IPS-15b (cell line): ENCODE data around the gene DSTN.

Experiments used
- H3K27me3 ChIP-seq: one replicate; pipeline ENCODE4 v1.6.1; 2013; ENCODE audit warnings: low read length; ENCODE audit not compliant: control insufficient read depth, insufficient read depth
- H3K36me3 ChIP-seq: one replicate; pipeline ENCODE4 v1.6.1; 2013; ENCODE audit warnings: low read length; ENCODE audit not compliant: control insufficient read depth, insufficient read depth
- H3K4me1 ChIP-seq: one replicate; pipeline ENCODE4 v1.6.1; 2013; ENCODE audit warnings: mild to moderate bottlenecking, low read length; ENCODE audit not compliant: control insufficient read depth, insufficient read depth
- H3K4me3 ChIP-seq: one replicate; pipeline ENCODE4 v1.5.1; 2013; ENCODE audit warnings: low read depth, low read length
- H3K9ac ChIP-seq: one replicate; pipeline ENCODE4 v1.6.1; 2013; ENCODE audit warnings: low read depth, mild to moderate bottlenecking, low read length
- H3K9me3 ChIP-seq: one replicate; pipeline ENCODE4 v1.6.1; 2013; ENCODE audit warnings: mild to moderate bottlenecking, low read length; ENCODE audit not compliant: control insufficient read depth, insufficient read depth

Gene DSTN

DNA sequence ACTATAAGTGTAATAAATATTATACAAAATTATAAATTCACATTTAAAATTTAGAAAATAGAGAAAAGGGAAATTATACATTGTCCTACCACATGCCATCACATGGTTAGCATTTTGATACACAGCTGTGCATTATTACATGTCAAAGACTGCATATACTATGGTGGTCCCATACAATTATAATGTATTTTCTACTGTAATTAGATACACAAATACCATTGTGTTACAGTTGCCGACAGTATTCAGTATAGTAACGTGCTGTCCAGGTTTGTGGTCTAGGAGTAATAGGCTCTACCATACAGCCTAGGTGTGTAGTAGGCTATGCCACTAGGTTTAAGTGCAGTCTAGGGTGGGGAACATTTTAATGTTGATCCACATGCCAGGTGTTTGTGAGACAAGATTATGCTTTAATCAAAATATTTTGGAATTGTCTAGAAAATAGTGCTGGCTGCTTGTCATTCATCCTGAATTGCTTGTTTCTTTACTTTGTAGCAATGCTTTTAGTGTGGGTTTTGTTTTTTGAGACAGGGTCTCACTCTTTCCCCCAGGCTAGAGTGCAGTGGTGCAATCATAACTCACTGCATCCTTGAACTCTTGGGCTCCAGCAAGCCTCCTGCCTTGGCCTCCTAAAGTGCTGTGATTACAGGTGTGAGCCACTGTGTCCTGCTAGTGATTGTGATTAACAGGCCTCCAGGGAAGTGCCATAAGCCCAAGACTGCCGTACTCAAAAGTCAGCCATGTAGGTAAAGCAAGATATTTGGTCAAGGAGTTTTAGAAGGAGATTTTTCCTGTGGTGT is 39.0 kb downstream of the DSTN start:
- H3K36me3 ChIP-seq = peaks cover 7% of the 10 kb centered on the region
- no peak overlapping the region for H3K9ac ChIP-seq
- H3K9me3 ChIP-seq = no peaks in the 10 kb centered on the region
- H3K4me3 ChIP-seq = no peak overlapping the region
- H3K27me3 ChIP-seq = no peaks in the 10 kb centered on the region
- H3K4me1 ChIP-seq = peaks cover 2% of the 10 kb centered on the region

DNA sequence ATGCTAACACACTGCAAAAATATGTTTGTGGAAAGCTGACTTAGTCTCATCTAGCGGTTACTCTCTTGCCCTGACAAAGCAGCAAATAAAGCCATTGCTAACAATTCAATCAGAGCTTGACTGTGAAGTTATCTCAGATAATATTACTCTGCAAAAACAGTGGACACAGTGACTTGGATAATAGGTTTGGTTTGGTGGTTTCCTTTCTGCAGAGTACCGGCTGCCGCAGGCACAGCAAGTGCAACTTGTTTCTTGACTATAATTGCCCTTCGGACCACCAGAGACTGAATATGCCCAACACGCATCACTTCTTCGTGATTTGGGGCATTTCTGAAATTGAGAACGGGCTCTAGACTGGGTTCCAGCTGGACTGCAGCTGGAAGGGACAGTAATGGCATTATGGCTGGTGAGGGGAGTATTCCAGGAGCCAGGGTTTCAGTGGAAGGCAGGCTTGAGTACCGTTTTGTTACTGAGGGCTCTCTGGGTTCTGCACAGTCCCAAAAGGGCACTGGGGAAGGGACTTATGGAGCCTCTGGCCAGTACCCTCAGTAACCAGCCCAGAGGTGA is 40.0 kb downstream of the DSTN start:
- H3K9ac ChIP-seq = no peak overlapping the region

DNA sequence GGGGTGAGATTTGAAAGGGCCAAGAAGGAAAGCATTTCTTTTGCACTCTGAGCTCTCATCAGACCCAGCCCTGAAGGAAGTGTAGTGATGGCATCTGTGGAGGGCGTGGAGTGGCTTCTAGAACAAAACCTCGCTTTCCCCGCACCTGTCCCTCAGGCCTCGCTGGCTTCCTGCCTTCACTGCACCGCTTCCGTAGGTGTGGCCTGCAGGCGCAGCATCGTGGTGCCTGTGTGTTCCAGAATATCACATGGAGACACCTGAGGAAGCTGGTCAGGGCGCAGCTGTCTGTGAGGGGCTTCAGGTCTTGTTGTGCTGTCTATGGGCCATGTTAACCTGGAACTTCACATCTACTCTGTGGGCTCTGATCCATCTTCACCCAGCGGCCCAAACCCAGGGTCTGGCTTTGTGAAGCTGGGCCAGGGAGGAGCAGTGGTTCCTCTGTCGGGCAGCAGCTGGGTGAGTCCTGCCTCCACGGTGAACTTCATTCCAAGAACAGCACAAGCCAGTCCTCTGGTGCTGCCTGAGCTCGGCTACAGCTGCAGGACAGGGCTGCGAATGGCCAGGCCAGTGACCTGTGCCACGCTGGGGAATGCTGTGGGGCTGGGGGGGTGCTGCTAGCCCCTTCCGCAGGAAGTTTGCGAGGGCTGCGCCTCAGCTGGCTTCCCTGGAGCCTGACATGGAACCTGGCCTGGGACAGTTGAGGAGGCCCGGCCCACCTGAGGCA is 40.9 kb downstream of the DSTN start:
- Histone ChIP-seq H3K9me3 (no peaks in the 10 kb centered on the region), H3K27me3 (no peaks in the 10 kb centered on the region), H3K36me3 (peaks cover 22% of the 10 kb centered on the region), H3K4me1 (peaks cover 2% of the 10 kb centered on the region), H3K9ac (no peak overlapping the region), H3K4me3 (no peak overlapping the region)

More for the DNA sequence above, 40.0 kb downstream of the DSTN start:
- peaks cover 2% of the 10 kb centered on the region for H3K4me1 ChIP-seq
- H3K36me3 ChIP-seq = peaks cover 15% of the 10 kb centered on the region
- H3K9me3 ChIP-seq = no peaks in the 10 kb centered on the region
- no peak overlapping the region for H3K4me3 ChIP-seq
- no peaks in the 10 kb centered on the region for H3K27me3 ChIP-seq

DNA sequence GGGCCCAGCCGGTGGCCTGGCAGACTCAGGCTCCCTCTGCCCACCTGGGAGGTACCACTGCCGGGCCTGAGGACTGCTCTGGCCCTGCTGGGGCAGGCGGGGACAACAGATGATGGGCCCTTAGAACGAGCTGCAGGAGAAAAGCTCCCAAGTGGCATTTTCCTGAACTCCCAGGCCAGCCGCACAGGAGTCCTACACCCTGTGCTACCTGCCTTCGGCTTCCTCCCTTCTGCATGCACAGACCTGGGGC is 41.3 kb downstream of the DSTN start:
- H3K9me3 ChIP-seq = no peaks in the 10 kb centered on the region
- H3K9ac ChIP-seq = no peak overlapping the region
- H3K36me3 ChIP-seq = peaks cover 24% of the 10 kb centered on the region
- H3K4me1 ChIP-seq = peaks cover 2% of the 10 kb centered on the region
- H3K4me3 ChIP-seq = no peak overlapping the region
- no peaks in the 10 kb centered on the region for H3K27me3 ChIP-seq

DNA sequence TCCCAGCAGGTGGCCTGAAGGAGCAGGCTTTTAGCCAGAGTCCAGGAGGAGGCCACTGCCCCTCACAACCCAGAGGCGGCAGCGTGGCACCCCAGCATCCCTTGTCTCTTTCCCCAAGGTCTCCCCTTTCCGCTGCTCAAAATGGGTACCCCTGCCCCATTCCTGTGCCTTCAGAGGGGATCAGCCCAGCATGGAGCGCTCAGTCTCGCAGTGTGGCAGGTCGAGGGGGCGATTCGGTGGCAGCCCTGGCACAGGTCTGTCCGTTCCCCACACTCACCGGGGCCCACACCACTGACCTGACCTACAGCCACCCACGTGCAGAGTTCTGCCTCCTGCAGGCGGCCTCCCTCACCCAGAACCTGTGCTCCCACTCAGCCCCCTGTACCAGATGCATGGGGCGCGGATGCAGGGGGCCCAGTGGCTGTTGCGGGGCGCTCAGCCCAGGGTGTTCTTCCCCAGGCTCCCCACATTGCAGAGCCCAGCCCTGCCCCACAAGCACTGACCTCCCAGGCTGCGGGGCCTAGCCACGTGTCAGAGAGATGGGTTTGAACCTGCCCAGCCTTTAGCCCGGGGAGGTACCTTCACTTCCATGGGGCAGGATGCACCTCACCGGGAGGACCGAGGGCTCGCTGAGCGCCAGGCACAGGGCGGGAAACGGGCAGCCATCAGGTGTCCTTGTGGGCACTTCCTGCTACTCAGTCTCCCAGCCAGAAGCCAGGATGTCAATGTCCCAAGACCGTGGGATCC is 41.8 kb downstream of the DSTN start:
- Histone ChIP-seq H3K9ac (no peak overlapping the region), H3K27me3 (no peaks in the 10 kb centered on the region), H3K4me3 (no peak overlapping the region), H3K4me1 (peaks cover 2% of the 10 kb centered on the region), H3K9me3 (no peaks in the 10 kb centered on the region), H3K36me3 (peaks cover 24% of the 10 kb centered on the region)

DNA sequence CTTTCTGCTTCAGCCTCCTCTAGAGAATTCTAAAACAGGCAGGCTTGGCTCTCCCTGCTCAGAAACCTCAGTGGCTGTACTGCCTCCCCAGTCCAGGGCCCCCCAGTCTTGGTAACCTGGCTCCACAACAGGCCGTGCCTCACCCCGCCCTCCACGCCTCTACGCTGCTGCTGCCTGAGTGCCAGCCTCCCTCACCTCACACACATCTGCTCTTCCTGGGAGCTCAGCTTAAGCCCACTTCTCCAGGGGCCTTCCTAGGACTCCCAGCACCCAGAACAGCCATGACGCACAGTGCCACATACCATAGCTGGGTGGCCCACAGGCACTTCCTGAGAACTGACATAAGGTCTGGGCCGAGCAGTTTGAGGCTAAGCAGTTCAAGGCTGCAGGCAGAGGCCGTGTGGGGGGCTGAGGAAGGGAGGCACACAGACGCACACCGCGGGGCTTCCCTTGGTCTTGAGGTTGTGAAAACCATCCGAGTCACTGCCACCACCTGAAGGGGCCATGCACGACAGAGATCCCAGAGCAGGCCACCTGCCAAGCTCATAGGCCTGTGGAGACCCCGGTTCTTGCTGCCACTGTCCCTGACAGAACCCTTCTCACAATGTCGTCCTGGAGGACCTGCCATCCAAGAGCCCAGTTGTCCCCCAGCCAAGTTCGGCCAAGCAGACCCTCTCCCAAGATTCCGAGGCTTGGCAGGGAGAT is 42.6 kb downstream of the DSTN start:
- Histone ChIP-seq H3K36me3 (peaks cover 24% of the 10 kb centered on the region), H3K4me3 (no peak overlapping the region), H3K27me3 (no peaks in the 10 kb centered on the region)

DNA sequence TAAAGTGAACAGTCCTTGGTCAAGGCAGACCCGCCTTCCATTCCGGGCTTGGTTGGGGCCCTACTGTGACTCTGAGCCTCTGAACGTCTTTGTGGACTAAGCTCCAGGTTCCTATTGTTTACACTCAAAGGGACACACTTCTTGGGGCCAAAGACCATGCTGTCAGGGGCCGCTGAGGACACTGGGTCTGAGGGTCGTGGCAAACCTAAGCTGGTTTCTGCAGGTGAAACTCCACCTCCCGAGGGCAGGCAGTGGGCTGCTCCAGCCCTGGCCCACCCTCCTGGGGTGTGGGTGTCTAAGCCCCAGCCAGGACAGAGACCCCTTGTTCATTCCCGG is 43.1 kb downstream of the DSTN start:
- Histone ChIP-seq H3K9me3 (no peaks in the 10 kb centered on the region), H3K27me3 (no peaks in the 10 kb centered on the region), H3K9ac (no peak overlapping the region), H3K4me1 (peaks cover 2% of the 10 kb centered on the region), H3K4me3 (no peak overlapping the region), H3K36me3 (peaks cover 27% of the 10 kb centered on the region)

More for the DNA sequence above, 42.6 kb downstream of the DSTN start:
- H3K4me1 ChIP-seq = peaks cover 2% of the 10 kb centered on the region
- H3K9ac ChIP-seq = no peak overlapping the region
- no peaks in the 10 kb centered on the region for H3K9me3 ChIP-seq

DNA sequence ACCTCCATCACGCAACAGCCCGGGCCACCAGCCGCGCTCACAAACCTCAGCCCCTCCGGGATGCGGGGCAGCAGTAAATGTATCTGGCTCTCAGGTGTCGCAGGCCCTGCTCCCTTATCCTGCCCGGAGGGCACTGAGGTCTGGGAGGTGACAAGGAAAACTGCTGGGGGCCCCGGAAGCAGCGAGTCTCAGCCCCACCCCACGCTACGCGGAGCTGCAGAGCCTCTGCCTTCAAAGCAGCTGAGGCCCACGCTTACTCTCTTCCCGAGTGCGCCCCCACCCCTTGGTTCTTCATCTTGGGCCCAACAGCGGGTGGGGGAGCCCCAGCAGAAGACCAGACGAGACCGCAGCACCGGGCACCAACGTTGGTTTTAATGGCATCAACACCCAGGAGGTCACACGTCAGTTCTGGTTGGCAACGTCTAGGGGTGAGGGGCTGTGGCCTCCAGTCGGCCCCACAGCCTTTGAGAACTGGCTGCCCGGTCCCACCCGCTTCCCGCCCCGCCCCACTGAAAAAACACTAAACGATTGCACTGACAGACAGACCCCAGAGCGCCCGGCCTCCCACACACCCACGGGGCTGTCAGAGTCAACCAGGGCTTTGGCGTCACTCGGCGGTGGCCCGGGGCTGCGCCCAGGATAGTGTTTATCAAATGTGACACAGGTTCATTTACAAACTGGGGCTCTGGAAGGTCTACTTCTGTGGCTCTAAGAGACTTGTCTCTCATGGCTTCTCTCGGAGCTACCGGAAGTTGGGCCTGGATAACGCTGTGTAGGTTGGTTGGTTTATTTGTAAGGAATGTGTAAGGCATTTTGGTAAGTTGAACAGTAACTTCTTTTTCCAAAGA is 43.7 kb downstream of the DSTN start:
- peaks cover 30% of the 10 kb centered on the region for H3K36me3 ChIP-seq
- no peaks in the 10 kb centered on the region for H3K27me3 ChIP-seq
- H3K9me3 ChIP-seq = no peaks in the 10 kb centered on the region
- H3K4me3 ChIP-seq = no peak overlapping the region
- no peak overlapping the region for H3K9ac ChIP-seq
- H3K4me1 ChIP-seq = peaks cover 2% of the 10 kb centered on the region

DNA sequence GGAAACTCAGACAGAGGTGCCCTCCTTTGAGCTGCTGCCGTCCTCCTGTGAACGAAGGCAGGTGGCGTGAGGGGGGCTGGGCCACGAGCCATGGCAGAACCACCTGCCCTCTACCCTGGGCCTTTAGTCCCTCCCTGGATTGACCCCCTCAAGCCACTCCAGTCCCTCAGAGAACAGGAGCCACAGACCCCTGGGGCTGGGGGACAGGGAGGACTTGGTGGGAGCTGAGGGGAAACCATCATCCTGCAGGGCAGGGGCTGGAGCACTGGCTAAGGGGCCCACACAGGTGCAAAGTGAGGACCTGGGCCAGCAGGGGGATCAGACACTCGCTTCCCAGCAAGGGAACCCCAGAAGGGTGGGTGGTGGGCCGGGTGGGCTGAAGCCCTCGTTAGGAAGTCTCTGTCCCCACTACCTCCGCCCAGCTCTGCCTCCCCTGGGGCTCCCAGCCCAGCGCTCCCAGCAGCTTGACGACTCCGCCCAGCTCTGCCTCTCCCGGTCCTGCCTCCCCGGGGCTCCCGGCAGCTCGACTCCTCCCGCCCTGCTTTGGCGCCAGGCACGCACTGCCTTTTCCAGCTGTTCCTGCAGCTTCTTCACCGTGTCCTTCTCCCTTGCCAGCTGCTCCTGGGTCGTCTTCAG is 44.4 kb downstream of the DSTN start:
- H3K9ac ChIP-seq = no peak overlapping the region

DNA sequence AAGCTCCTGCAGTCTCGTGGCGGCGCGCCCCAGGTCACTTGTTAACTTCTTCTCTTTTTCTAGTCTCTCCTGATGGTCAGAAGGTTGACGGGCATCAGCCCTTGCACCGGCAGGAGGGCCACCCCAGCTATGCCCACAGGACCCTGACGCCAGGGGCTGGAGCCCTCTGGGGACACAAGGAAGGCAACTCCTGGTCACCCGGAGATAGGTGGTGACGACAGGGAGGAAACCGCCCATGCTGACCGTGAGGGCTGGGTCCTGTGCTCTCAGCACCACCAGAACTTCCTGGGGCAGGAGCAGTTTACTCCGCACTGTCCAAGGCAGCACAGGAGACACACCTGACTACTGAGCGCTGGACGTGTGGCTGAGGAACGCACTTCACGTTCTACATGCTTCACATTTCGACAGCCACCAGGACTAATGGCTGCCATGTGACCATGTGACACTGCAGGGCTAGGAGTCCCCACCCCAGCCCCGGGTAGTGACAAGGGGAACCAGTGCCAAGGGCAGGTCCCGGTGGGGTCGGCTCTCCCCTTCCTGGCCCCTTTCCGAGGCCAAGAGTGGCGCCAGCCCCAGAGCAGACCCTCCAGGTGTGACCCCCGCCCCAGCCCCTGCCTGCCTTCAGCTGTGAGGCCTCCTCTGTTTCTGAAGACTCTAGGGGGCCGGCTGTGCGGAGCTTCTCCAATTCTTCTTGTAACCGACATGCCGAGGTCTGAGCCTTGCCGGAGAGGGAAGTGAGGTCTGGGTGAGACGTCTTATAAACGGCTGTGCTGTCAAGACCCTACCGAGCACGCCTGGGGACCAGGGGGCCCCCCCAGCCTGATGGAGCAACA is 45.2 kb downstream of the DSTN start:
- peaks cover 44% of the 10 kb centered on the region for H3K36me3 ChIP-seq
- H3K9ac ChIP-seq = no peak overlapping the region

More for the DNA sequence above, 44.4 kb downstream of the DSTN start:
- Histone ChIP-seq H3K4me1 (peaks cover 2% of the 10 kb centered on the region), H3K9me3 (no peaks in the 10 kb centered on the region), H3K27me3 (no peaks in the 10 kb centered on the region), H3K36me3 (peaks cover 37% of the 10 kb centered on the region), H3K4me3 (no peak overlapping the region)

More for the DNA sequence above, 45.2 kb downstream of the DSTN start:
- H3K4me1 ChIP-seq = peaks cover 2% of the 10 kb centered on the region
- H3K27me3 ChIP-seq = no peaks in the 10 kb centered on the region
- H3K9me3 ChIP-seq = no peaks in the 10 kb centered on the region
- no peak overlapping the region for H3K4me3 ChIP-seq
